ENCODE data around the gene LIG3. TPM values are rescaled to one million over a fixed set of nuclear protein-coding genes. Genes with fewer than 3 reads are reported as not detected.
"Not testable (repeated sequence)": the region's sequence is repeated elsewhere in the genome, so short reads cannot be mapped to it uniquely, and the experiment has no call there.

The LIG3 gene
- total RNA-seq, 2 experiments from 2014 or later: 54.4 to 56.5 TPM

GRCh38 chr17:35025541-35025940 lies 45.2 kb downstream of the LIG3 start:
- peaks cover 64% of the 10 kb centered on the region for H3K4me1 Mint-ChIP-seq
- H3K27ac Mint-ChIP-seq: no peak overlapping the region
- ATAC-seq: no peak
- H3K9me3 Mint-ChIP-seq (ENCODE audit: low read depth): no peaks in the 10 kb centered on the region
- no peak for DNase-seq
- H3K27me3 Mint-ChIP-seq: no peaks in the 10 kb centered on the region
- H3K36me3 Mint-ChIP-seq: peaks cover 30% of the 10 kb centered on the region
- CTCF ChIA-PET: interaction anchor here (0.6 to 1.3 kb wide), 4 partner anchors 22 to 281 kb away, joined by 3 to 4 read pairs (median 4); no protein-coding TSS in a partner anchor
- H3K4me3 Mint-ChIP-seq: no peak overlapping the region

DNA sequence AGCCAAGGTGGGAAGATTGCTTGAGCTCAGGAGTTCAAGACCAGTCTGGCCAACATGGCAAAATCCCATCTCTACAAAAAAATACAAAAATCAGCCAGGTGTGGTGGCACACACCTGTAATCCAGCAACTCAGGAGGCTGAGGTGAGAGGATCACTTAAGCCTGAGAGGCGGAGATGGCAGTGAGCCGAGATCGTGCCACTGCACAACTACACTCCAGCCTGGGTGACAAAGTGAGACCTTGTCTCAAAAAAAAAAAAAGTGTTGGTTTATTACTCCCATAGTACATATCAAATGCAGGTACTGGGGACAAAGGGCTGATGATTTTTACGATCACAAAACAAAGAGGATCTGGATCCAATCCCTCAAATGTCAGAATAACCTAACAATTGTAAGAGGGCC lies 47.8 kb downstream of the LIG3 start:
- CTCF ChIA-PET: interaction anchor here (0.7 to 1.6 kb wide), 4 partner anchors 12 to 280 kb away, joined by 3 to 4 read pairs (median 3); partner anchors contain the start of gene RFFL
- not testable (repeated sequence) for H3K4me3 Mint-ChIP-seq; DNase-seq; ATAC-seq; H3K27me3 Mint-ChIP-seq; H3K9me3 Mint-ChIP-seq (ENCODE audit: low read depth)
- H3K27ac Mint-ChIP-seq: peak overlapping the region; percentile 86
- H3K36me3 Mint-ChIP-seq: peaks cover 34% of the 10 kb centered on the region
- H3K4me1 Mint-ChIP-seq: peaks cover 47% of the 10 kb centered on the region

DNA sequence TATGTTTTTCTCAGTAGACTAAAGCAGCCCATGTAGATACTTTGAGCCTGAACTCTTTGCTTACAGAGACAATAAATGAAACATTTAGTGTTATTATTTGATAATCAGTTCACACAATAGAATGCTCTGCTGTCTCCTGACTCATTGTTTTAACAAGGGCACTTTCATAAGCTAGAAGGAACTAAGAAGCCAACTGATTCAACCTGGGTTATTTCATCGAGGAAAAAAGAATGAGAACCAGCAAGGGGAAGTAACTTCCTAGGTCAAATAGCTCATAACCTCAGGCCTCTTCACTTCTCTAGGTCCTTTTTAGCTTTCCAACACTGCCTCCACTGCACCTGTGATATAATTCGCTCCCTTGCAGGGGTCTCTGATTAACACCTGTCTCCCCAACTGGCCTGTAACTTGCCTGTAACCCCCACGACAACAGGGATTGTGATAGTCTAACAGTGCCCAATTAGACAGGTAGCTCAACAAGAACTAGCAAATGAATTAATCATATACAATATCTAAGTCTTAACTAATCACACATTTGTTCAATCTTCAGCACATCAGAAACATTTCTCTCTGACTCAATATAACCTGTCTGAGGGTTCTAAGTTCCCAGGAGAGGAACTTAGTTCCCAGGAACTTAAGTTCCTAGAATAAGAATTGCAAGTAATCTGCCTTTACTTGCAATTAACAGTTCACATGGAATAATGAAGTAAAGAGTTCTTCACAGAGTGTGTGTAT lies 48.4 kb downstream of the LIG3 start:
- CTCF ChIA-PET: interaction anchor here (0.7 to 1.6 kb wide), 4 partner anchors 12 to 37 kb away, joined by 3 to 4 read pairs (median 3); partner anchors contain the start of gene RFFL
- Mint-ChIP-seq H3K36me3 (peaks cover 35% of the 10 kb centered on the region), H3K9me3 (ENCODE audit: low read depth) (no peaks in the 10 kb centered on the region), H3K27me3 (no peaks in the 10 kb centered on the region), H3K4me3 (no peak overlapping the region), H3K27ac (peak overlapping the region; percentile 86), H3K4me1 (peaks cover 43% of the 10 kb centered on the region)
- ATAC-seq (peak; percentile 39), DNase-seq (no peak)

- no peak for DNase-seq
- peaks cover 28% of the 10 kb centered on the region for H3K4me1 Mint-ChIP-seq
- H3K27ac Mint-ChIP-seq: no peak overlapping the region
- H3K36me3 Mint-ChIP-seq: peaks cover 29% of the 10 kb centered on the region
- no peaks in the 10 kb centered on the region for H3K27me3 Mint-ChIP-seq
- H3K4me3 Mint-ChIP-seq: no peak overlapping the region
- ATAC-seq: no peak
- CTCF ChIA-PET: interaction anchor here (3.0 kb wide), 1 partner anchor 8 kb away, joined by 14 read pairs; no protein-coding TSS in a partner anchor
- no peaks in the 10 kb centered on the region for H3K9me3 Mint-ChIP-seq (ENCODE audit: low read depth)
Observed at GRCh38 chr17:35030780-35031179, 50.5 kb downstream of the LIG3 start.

- Mint-ChIP-seq H3K36me3 (peaks cover 15% of the 10 kb centered on the region), H3K27me3 (no peaks in the 10 kb centered on the region), H3K4me1 (peaks cover 7% of the 10 kb centered on the region), H3K4me3 (no peak overlapping the region), H3K9me3 (ENCODE audit: low read depth) (no peaks in the 10 kb centered on the region), H3K27ac (no peak overlapping the region)
- DNase-seq (no peak), ATAC-seq (no peak)
- CTCF ChIA-PET: no interaction called here
Observed at GRCh38 chr17:35038453-35038852, 58.1 kb downstream of the LIG3 start.

GRCh38 chr17:35041390-35041789 lies 61.1 kb downstream of the LIG3 start:
- DNase-seq: no peak
- CTCF ChIA-PET: interaction anchor here (1.0 to 1.1 kb wide), 2 partner anchors 9 to 43 kb away, joined by 3 read pairs; no protein-coding TSS in a partner anchor
- ATAC-seq: no peak
- H3K4me3 Mint-ChIP-seq: no peak overlapping the region
- no peaks in the 10 kb centered on the region for H3K9me3 Mint-ChIP-seq (ENCODE audit: low read depth)
- no peak overlapping the region for H3K27ac Mint-ChIP-seq
- H3K36me3 Mint-ChIP-seq: peaks cover 17% of the 10 kb centered on the region
- peaks cover 29% of the 10 kb centered on the region for H3K4me1 Mint-ChIP-seq
- H3K27me3 Mint-ChIP-seq: no peaks in the 10 kb centered on the region

GRCh38 chr17:35044181-35044580 lies 63.9 kb downstream of the LIG3 start:
- Mint-ChIP-seq H3K9me3 (ENCODE audit: low read depth) (no peaks in the 10 kb centered on the region), H3K36me3 (peaks cover 23% of the 10 kb centered on the region), H3K27ac (no peak overlapping the region), H3K4me3 (no peak overlapping the region), H3K27me3 (no peaks in the 10 kb centered on the region), H3K4me1 (peaks cover 46% of the 10 kb centered on the region)
- ATAC-seq (no peak), DNase-seq (no peak)
- CTCF ChIA-PET: interaction anchor here (1.1 kb wide), 1 partner anchor 46 kb away, joined by 4 read pairs; no protein-coding TSS in a partner anchor

GRCh38 chr17:35045458-35045979 lies 65.2 kb downstream of the LIG3 start:
- H3K27ac Mint-ChIP-seq: peak overlapping the region; percentile 98
- H3K36me3 Mint-ChIP-seq: peaks cover 21% of the 10 kb centered on the region
- DNase-seq; ATAC-seq; H3K27me3 Mint-ChIP-seq; H3K9me3 Mint-ChIP-seq (ENCODE audit: low read depth): not testable (repeated sequence)
- H3K4me3 Mint-ChIP-seq: peak overlapping the region; percentile 83
- peaks cover 50% of the 10 kb centered on the region for H3K4me1 Mint-ChIP-seq
- CTCF ChIA-PET: interaction anchor here (1.2 to 2.7 kb wide), 2 partner anchors 23 to 44 kb away, joined by 6 to 13 read pairs; no protein-coding TSS in a partner anchor

DNA sequence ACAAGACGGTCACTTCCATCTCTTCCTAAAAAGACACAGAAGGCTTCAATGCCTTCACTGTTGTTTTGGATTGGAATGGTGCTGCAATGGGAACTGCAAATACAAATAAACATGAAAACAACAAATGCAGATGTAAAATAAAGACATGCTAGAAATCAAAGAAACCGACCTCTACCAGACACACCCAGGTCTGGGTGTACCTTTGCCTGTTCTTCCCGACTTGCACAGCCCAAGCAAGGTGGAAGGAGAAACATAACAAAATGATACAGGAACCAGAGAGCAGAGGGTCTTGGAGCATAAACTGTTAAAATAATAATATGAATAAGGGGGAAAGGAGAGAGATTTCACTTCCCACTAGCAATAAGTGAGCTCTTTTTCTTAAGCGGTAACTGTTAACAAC lies 65.9 kb downstream of the LIG3 start:
- Mint-ChIP-seq H3K4me3 (peak overlapping the region; percentile 83), H3K27ac (peak overlapping the region; percentile 98), H3K36me3 (peaks cover 17% of the 10 kb centered on the region), H3K27me3 (no peaks in the 10 kb centered on the region), H3K4me1 (peaks cover 54% of the 10 kb centered on the region), H3K9me3 (ENCODE audit: low read depth) (no peaks in the 10 kb centered on the region)
- DNase-seq (no peak), ATAC-seq (peak; percentile 1)
- CTCF ChIA-PET: interaction anchor here (0.9 to 2.7 kb wide), 9 partner anchors 10 to 64 kb away, joined by 3 to 13 read pairs (median 5); partner anchors contain the start of gene RFFL

- peaks cover 60% of the 10 kb centered on the region for H3K4me1 Mint-ChIP-seq
- peak overlapping the region; percentile 83 for H3K4me3 Mint-ChIP-seq
- H3K9me3 Mint-ChIP-seq (ENCODE audit: low read depth): no peaks in the 10 kb centered on the region
- H3K27me3 Mint-ChIP-seq: no peaks in the 10 kb centered on the region
- H3K27ac Mint-ChIP-seq: peak overlapping the region; percentile 98
- H3K36me3 Mint-ChIP-seq: peaks cover 13% of the 10 kb centered on the region
- ATAC-seq (peak; percentile 96), DNase-seq (peak; percentile 86)
- CTCF ChIA-PET: interaction anchor here (0.9 to 2.7 kb wide), 12 partner anchors 11 to 72 kb away, joined by 3 to 13 read pairs (median 5); partner anchors contain the start of genes RAD51D and RFFL
Observed at GRCh38 chr17:35046740-35047283, 66.5 kb downstream of the LIG3 start.

DNA sequence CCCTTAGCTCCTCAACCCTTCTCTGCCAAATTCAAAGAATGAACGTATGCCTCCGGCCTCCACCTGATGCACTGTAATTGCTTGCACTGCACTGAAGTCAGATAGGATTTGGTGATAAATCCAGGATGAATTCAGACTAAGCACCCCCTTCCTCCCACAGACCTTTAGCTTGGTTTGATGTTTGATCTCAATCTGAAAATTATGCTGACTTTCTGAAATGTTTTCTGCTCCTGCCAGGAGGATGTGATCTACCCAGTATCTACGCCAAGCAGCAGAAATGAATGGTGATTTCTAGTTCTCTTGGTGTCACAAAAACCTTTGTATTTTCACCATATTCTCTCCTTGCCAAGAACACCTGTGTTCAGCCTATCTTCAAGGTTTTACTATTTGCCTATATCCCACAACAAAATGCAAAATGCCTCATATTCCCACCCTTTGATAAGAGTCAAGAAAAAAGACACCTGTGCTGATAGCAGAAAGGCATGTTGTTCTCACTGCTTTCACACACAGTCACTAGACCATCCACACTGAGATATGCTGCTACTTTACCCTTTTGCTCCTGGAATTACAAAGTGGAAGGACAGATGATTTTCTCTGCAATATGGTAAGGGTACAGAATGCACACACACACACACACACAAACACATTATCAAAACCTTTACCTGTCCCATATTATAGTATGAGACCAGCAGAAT lies 68.5 kb downstream of the LIG3 start:
- no peak for ATAC-seq
- Mint-ChIP-seq H3K27ac (peak overlapping the region; percentile 40), H3K9me3 (ENCODE audit: low read depth) (no peaks in the 10 kb centered on the region), H3K27me3 (no peaks in the 10 kb centered on the region), H3K4me1 (peaks cover 71% of the 10 kb centered on the region), H3K36me3 (peaks cover 13% of the 10 kb centered on the region), H3K4me3 (no peak overlapping the region)
- CTCF ChIA-PET: interaction anchor here (1.3 kb wide), 1 partner anchor 41 kb away, joined by 3 read pairs; no protein-coding TSS in a partner anchor
- DNase-seq: no peak

DNA sequence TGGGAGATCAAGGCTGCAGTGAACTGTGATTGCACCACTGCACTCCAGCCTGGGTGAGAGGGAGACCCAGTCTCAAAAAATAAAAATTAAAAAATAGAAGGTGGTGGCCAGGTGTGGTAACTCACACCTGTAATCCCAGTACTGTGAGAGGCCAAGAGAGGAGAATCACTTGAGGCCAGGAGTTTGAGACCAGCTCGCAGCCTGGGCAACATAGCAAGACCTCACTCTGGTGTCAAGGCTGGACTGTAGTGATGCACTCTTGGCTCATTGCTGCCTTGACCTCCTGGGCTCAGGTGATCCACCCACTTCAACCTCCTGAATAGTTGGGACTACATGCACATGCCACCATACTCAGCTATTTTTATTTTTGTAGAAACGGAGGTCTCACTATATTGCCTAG lies 69.9 kb downstream of the LIG3 start:
- DNase-seq (no peak), ATAC-seq (no peak)
- H3K27me3 Mint-ChIP-seq: no peaks in the 10 kb centered on the region
- peaks cover 18% of the 10 kb centered on the region for H3K36me3 Mint-ChIP-seq
- H3K9me3 Mint-ChIP-seq (ENCODE audit: low read depth): no peaks in the 10 kb centered on the region
- H3K27ac Mint-ChIP-seq: peak overlapping the region; percentile 55
- H3K4me3 Mint-ChIP-seq: no peak overlapping the region
- peaks cover 67% of the 10 kb centered on the region for H3K4me1 Mint-ChIP-seq
- CTCF ChIA-PET: interaction anchor here (0.9 to 1.5 kb wide), 3 partner anchors 13 to 40 kb away, joined by 3 read pairs; no protein-coding TSS in a partner anchor

DNA sequence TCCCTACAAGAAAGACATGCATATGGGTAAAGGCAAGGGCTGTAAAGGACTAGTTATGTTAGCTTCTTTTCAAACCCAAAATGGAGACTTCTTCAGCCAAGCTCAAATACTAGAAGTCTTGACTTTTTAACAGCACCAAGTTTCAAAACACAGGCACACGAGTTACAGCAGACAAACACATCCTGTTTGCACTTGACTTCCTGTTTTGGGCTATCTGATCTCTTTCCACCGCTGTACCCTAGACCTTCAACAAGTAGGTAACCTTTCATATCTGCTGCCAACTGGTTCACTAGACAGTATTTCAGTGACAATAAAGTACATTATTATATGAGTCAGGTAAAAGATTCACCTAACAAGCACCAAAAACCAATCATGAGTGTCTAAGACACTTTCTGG lies 70.9 kb downstream of the LIG3 start:
- peaks cover 21% of the 10 kb centered on the region for H3K36me3 Mint-ChIP-seq
- peaks cover 58% of the 10 kb centered on the region for H3K4me1 Mint-ChIP-seq
- DNase-seq (peak; percentile 66), ATAC-seq (peak; percentile 74)
- CTCF ChIA-PET: interaction anchor here (0.6 to 1.6 kb wide), 4 partner anchors 13 to 54 kb away, joined by 3 to 4 read pairs (median 3); no protein-coding TSS in a partner anchor
- H3K4me3 Mint-ChIP-seq: peak overlapping the region; percentile 70
- H3K27me3 Mint-ChIP-seq: no peaks in the 10 kb centered on the region
- H3K9me3 Mint-ChIP-seq (ENCODE audit: low read depth): no peaks in the 10 kb centered on the region
- H3K27ac Mint-ChIP-seq: peak overlapping the region; percentile 99
